ENCODE data around the gene SOCS2. TPM values are rescaled to one million over a fixed set of nuclear protein-coding genes. Genes with fewer than 3 reads are reported as not detected.

The SOCS2 gene
- total and polyA plus RNA-seq, 2 of the 13 experiments (the other 11 are each of a cell fraction or from before 2014, with no cell fraction given): 0.62 to 1.5 TPM

- peak; percentile 24; the same call in 1 of the 2 replicates for TF ChIP-seq MTERF4 (CRISPR knock-in tag; IDR thresholded peaks at IDR 0.05)
- no peak for TF ChIP-seq ZMAT3 (CRISPR knock-in tag; conservative IDR thresholded peaks at IDR 0.05)
- TF ChIP-seq FOXA3 (CRISPR knock-in tag; IDR thresholded peaks at IDR 0.05): 0 out of 2 replicates have a peak, but pooled peaks have one; percentile 31
- TF ChIP-seq HOXA9 (CRISPR knock-in tag; IDR thresholded peaks at IDR 0.05; ENCODE audit: borderline replicate concordance): 0 out of 2 replicates have a peak, but pooled peaks have one; percentile 58
- no peak for TF ChIP-seq THAP8 (CRISPR knock-in tag; IDR thresholded peaks at IDR 0.05; ENCODE audit: borderline replicate concordance)
- 0 out of 2 replicates have a peak, but pooled peaks have one; percentile 23 for TF ChIP-seq MIER2 (CRISPR knock-in tag; IDR thresholded peaks at IDR 0.05)
- TF ChIP-seq ZNF687 (CRISPR knock-in tag; IDR thresholded peaks at IDR 0.05): peak; percentile 89
- TF ChIP-seq TARDBP (CRISPR knock-in tag; IDR thresholded peaks at IDR 0.05): peak; percentile 53; the same call in 1 of the 2 replicates
- no peak for TF ChIP-seq PLRG1 (conservative IDR thresholded peaks at IDR 0.05)
- TF ChIP-seq ZBTB14 (CRISPR knock-in tag; IDR thresholded peaks at IDR 0.05): peak; percentile 62
- TF ChIP-seq HINFP (CRISPR knock-in tag; IDR thresholded peaks at IDR 0.05; ENCODE audit: low read depth): no peak
- 0 out of 2 replicates have a peak, but pooled peaks have one; percentile 20 for TF ChIP-seq ZNF652 (CRISPR knock-in tag; IDR thresholded peaks at IDR 0.05; ENCODE audit: borderline replicate concordance, low read depth)
- no peak for TF ChIP-seq AFF4 (CRISPR knock-in tag; IDR thresholded peaks at IDR 0.05)
- TF ChIP-seq SRY (CRISPR knock-in tag; IDR thresholded peaks at IDR 0.05): 0 out of 2 replicates have a peak, but pooled peaks have one; percentile 31
Measured at GRCh38 chr12:93570552-93571364, 1.7 kb upstream of the SOCS2 start (continued).
